Measurements from ENCODE around the gene NHLRC4.

GRCh38 chr16:518858-519257, 47.9 kb upstream of the NHLRC4 start:
- TF ChIP-seq ZNF274 (IDR thresholded peaks at IDR 0.05; ENCODE audit: low read depth, low read length) (no peak), YY1 (IDR thresholded peaks at IDR 0.05; ENCODE audit: insufficient read depth, insufficient read length) (no peak), SUZ12 (IDR thresholded peaks at IDR 0.05; ENCODE audit: extremely low read depth, insufficient read depth, insufficient read length) (no peak)
